Transverse colon (tissue), 3 donors: ENCODE data around the gene GABRG3.

Source experiments
- EP300 ChIP-seq: sonication (generic); formaldehyde crosslinking; IDR thresholded peaks from one replicate; pipeline ENCODE4 v1.6.1; 2017; ENCODE audit warnings: antibody characterized with exemption, low read depth
- TF ChIP-seq, protein P1 (sequence below), 5 experiments: fragments of 200-600 bp in 3 of 5; fragments of 450-650 bp in 2 of 5; sonication (generic) in 3 of 5; IDR thresholded peaks; 1 replicate in 2 of 5; 2 replicates in 3 of 5; pipeline ENCODE4 v1.5.1; 2016 to 2017; ENCODE audit warnings: antibody characterized with exemption in 5 of 5, inconsistent platforms in 3 of 5, mild to moderate bottlenecking in 2 of 5, moderate library complexity in 1 of 5

DNA sequence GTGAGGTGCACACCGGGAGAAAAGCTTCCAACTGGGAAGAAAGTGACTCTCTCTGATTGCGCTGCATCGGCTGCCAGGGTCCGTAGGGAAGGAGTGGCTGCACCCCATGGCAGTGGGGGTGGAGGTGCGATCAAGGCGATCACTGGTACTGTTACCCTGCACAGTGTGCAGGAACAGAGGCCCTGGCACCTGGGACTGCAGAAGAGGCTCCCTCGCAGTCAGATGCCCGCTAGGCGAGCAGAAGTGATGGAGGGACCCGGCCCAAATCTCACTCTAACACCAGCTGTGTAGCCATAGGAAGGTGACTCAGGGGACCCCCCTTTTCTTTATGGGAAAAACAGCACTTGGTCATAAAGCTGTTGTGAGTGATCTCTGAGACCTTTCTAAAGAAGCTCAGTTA, 196.8 kb downstream of the GABRG3 start:
- TF ChIP-seq, protein P1, sequence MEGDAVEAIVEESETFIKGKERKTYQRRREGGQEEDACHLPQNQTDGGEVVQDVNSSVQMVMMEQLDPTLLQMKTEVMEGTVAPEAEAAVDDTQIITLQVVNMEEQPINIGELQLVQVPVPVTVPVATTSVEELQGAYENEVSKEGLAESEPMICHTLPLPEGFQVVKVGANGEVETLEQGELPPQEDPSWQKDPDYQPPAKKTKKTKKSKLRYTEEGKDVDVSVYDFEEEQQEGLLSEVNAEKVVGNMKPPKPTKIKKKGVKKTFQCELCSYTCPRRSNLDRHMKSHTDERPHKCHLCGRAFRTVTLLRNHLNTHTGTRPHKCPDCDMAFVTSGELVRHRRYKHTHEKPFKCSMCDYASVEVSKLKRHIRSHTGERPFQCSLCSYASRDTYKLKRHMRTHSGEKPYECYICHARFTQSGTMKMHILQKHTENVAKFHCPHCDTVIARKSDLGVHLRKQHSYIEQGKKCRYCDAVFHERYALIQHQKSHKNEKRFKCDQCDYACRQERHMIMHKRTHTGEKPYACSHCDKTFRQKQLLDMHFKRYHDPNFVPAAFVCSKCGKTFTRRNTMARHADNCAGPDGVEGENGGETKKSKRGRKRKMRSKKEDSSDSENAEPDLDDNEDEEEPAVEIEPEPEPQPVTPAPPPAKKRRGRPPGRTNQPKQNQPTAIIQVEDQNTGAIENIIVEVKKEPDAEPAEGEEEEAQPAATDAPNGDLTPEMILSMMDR (IDR thresholded peaks at IDR 0.05), result no peak
- TF ChIP-seq EP300, result no peak
